SH-SY5Y (cell line): ENCODE data around the gene NRAP.

Source experiments
- GATA2 ChIP-seq: IDR thresholded peaks from 2 replicates; pipeline ENCODE4 v1.6.1; 2011; ENCODE audit warnings: mild to moderate bottlenecking, low read depth, low read length
- GATA3 ChIP-seq: IDR thresholded peaks from 2 replicates; pipeline ENCODE4 v1.6.1; 2011; ENCODE audit warnings: low read depth, mild to moderate bottlenecking, low read length, moderate library complexity

DNA sequence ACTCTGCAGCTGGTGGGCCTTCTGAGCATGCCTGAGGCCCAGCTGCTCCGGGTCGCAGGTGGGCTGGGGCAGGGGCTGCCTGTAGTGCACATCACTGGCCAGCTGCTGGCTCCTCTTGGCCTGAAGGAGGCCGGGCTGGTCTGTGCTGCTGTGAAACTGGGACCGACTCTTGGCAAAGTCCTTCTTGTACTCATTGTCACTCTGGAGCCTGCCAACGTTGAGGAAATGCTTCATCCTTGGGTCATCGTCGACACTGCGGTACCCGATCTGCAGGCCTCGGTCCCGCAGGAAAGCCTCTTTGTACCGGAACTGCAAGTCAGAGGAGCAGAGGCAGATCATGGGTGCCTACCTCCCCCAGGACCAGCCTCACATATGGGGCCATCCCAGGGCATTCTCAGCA, 73.3 kb downstream of the NRAP start:
- TF ChIP-seq GATA2 = no peak
- no peak for TF ChIP-seq GATA3
